A673 (cell line): Measurements from ENCODE around the gene NDUFB2. TPM values are rescaled to one million over a fixed set of nuclear protein-coding genes. Genes with fewer than 3 reads are reported as not detected.

Experiments
- BruUV-seq: library from RNA; stranded (reverse); fragments of 400-500 nt; replicated peaks from 2 replicates; lab custom pipeline; 2021; lab: Mats Ljungman, UMichigan
- CTCF ChIA-PET: fragments of 300-600 bp; sonication (Branson Sonifier 250); formaldehyde crosslinking; loops from one replicate; lab custom pipeline; 2022; ENCODE audit warnings: antibody characterized with exemption; lab: Charles Lee
- POLR2A ChIA-PET: fragments of 300-600 bp; sonication (Branson Sonifier 250); formaldehyde crosslinking; loops from one replicate; lab custom pipeline; 2022; ENCODE audit warnings: antibody characterized with exemption; ENCODE audit not compliant: low non-redundant PET; lab: Charles Lee
- DNase-seq: peaks from one replicate; pipeline ENCODE4 v3.0.0-alpha.2; 2015; ENCODE audit warnings: low spot score
- H3K27ac ChIP-seq: fragments of 200-600 bp; sonication (generic); 2 replicates; pipeline ENCODE4 v1.5.1; 2016; ENCODE audit warnings: mixed run types, low read depth, mild to moderate bottlenecking, mixed read lengths, antibody characterized with exemption, low read length; ENCODE audit not compliant: poor library complexity, severe bottlenecking
- H3K27me3 ChIP-seq: fragments of 200-600 bp; sonication (generic); replicated peaks from 2 replicates; pipeline ENCODE4 v1.6.1; 2017; ENCODE audit warnings: mixed run types, low read depth, mild to moderate bottlenecking, mixed read lengths, antibody characterized with exemption, low read length; ENCODE audit not compliant: insufficient read depth, poor library complexity
- H3K36me3 ChIP-seq: fragments of 200-600 bp; sonication (generic); 2 replicates; pipeline ENCODE4 v1.6.1; 2016; ENCODE audit warnings: mixed run types, mild to moderate bottlenecking, mixed read lengths, antibody characterized with exemption, low read length; ENCODE audit not compliant: insufficient read depth, poor library complexity, severe bottlenecking
- H3K4me1 ChIP-seq: fragments of 200-600 bp; sonication (generic); 2 replicates; pipeline ENCODE4 v1.6.1; 2017; ENCODE audit warnings: mixed run types, mild to moderate bottlenecking, mixed read lengths, antibody characterized with exemption, low read length; ENCODE audit not compliant: insufficient read depth, poor library complexity, severe bottlenecking
- H3K4me3 ChIP-seq: fragments of 200-600 bp; sonication (generic); 2 replicates; pipeline ENCODE4 v1.5.1; 2016; ENCODE audit warnings: low read depth, mixed run types, mild to moderate bottlenecking, mixed read lengths, low read length; ENCODE audit not compliant: poor library complexity, severe bottlenecking
- H3K9me3 ChIP-seq: fragments of 200-600 bp; sonication (generic); 2 replicates; pipeline ENCODE4 v1.6.1; 2016; ENCODE audit warnings: mixed run types, low read depth, mild to moderate bottlenecking, mixed read lengths, antibody characterized with exemption, low read length; ENCODE audit not compliant: poor library complexity, severe bottlenecking
- EZH2 ChIP-seq: fragments of 200-600 bp; sonication (generic); IDR thresholded peaks from 2 replicates; pipeline ENCODE4 v1.6.1; 2017; ENCODE audit warnings: borderline replicate concordance, low read depth, mild to moderate bottlenecking, mixed read lengths, antibody characterized with exemption, low read length; ENCODE audit not compliant: poor library complexity, severe bottlenecking
- intact Hi-C: fragments of 100-400 bp; cut with micrococcal nuclease; formaldehyde crosslinking; loops from one replicate; pipeline ENCODE4 v1.10.0; 2022; ENCODE audit not compliant: unreplicated experiment
- total RNA-seq: library from RNA; stranded (reverse); gene quantifications from 2 replicates; pipeline ENCODE4 v1.2.3, GENCODE V29; 2021
- TF ChIP-seq, protein P1 (sequence below): fragments of 300-800, 200-600 bp; sonication (generic); conservative IDR thresholded peaks from 2 replicates; pipeline ENCODE4 v1.5.1; 2017; ENCODE audit warnings: low read depth, mild to moderate bottlenecking, antibody characterized with exemption, low read length, moderate library complexity, mixed read lengths

NDUFB2 gene
- total RNA-seq, 1 experiment from 2014 or later, result 192 TPM

DNA sequence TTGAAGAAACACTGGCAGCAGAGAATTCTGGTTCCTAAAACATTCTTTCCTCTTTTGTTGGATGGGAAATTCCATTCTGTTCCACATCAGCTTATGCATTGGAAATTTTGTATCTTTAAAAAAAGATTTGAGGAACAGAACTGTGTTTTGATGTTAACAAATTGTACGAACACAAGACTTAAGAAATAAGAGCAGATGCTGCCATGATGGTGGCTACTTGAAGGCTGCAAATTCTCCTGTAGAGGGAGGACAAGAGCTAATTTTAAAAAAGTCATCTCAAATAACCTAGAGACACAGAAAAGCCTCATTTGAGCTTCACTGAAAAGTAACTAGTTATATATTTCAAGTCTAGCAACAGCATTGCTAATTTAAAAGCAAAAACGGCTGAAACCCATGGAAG lies 29.8 kb downstream of the NDUFB2 start:
- Histone ChIP-seq H3K4me1 (no peaks in the 10 kb centered on the region), H3K4me3 (no peak overlapping the region), H3K9me3 (no peaks in the 10 kb centered on the region), H3K27ac (no peak overlapping the region), H3K36me3 (no peaks in the 10 kb centered on the region), H3K27me3 (no peaks in the 10 kb centered on the region)
- peak; percentile 28 for DNase-seq
- intact Hi-C loops, result no loop called here
- ChIA-PET POLR2A (no interaction called here), CTCF (interaction anchor here (0.6 to 1.0 kb wide), 2 partner anchors 9 to 51 kb away, joined by 3 read pairs; no protein-coding TSS in a partner anchor)
- no TSS peak for BruUV-seq
- TF ChIP-seq, protein P1, sequence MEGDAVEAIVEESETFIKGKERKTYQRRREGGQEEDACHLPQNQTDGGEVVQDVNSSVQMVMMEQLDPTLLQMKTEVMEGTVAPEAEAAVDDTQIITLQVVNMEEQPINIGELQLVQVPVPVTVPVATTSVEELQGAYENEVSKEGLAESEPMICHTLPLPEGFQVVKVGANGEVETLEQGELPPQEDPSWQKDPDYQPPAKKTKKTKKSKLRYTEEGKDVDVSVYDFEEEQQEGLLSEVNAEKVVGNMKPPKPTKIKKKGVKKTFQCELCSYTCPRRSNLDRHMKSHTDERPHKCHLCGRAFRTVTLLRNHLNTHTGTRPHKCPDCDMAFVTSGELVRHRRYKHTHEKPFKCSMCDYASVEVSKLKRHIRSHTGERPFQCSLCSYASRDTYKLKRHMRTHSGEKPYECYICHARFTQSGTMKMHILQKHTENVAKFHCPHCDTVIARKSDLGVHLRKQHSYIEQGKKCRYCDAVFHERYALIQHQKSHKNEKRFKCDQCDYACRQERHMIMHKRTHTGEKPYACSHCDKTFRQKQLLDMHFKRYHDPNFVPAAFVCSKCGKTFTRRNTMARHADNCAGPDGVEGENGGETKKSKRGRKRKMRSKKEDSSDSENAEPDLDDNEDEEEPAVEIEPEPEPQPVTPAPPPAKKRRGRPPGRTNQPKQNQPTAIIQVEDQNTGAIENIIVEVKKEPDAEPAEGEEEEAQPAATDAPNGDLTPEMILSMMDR, result peak; percentile 52
- no peak for TF ChIP-seq EZH2

DNA sequence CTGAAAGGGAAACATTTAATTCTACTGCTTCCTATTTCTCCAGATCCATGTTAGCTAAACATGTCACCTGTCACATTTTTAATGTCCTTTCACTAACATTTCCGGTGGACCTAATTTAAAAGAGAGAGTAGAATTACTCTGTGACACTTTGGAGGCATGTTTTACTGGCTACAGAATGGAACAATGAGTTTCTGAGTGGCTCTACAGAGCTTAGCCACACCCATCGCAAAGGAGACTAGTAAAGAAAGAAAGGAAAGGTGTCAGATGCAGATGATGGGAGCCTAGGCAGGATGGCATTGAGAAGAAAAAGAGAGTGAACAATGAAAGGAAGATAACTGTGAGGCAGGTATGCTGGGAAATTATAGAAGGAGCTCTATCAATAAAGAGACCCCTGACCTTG lies 35.9 kb downstream of the NDUFB2 start:
- DNase-seq, result no peak
- BruUV-seq, result no TSS peak
- H3K4me3 ChIP-seq, result no peak overlapping the region
- H3K36me3 ChIP-seq, result no peaks in the 10 kb centered on the region
- intact Hi-C loops, result no loop called here
- no peak for TF ChIP-seq EZH2
- TF ChIP-seq, protein P1, result no peak
- H3K27me3 ChIP-seq, result no peaks in the 10 kb centered on the region
- no peaks in the 10 kb centered on the region for H3K4me1 ChIP-seq
- H3K9me3 ChIP-seq, result no peaks in the 10 kb centered on the region
- POLR2A ChIA-PET, result no interaction called here
- H3K27ac ChIP-seq, result no peak overlapping the region
- CTCF ChIA-PET, result no interaction called here

DNA sequence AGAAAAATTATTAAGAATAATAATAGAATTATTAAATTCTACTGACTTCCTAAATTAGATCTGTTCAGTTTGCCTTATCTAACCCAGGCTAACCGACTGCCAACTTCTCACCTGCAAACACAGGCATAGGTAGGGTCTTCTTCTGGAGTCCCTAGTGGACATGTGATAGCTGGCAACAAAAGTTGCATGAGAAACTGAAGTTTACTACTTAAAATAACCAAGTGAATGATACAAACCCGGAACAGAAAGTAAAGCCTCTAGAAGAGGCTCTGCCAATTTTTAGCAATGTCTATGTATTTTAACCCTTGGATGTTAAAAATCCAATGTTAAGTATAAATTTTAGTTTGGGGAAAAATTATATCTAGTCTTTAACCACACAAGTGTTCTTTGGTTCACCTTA lies 37.6 kb downstream of the NDUFB2 start:
- no peak overlapping the region for H3K4me3 ChIP-seq
- no peak for TF ChIP-seq EZH2
- TF ChIP-seq, protein P1, result no peak
- no TSS peak for BruUV-seq
- no peak for DNase-seq
- no peak overlapping the region for H3K27ac ChIP-seq
- intact Hi-C loops, result no loop called here
- no peaks in the 10 kb centered on the region for H3K9me3 ChIP-seq
- POLR2A ChIA-PET, result no interaction called here
- no peaks in the 10 kb centered on the region for H3K27me3 ChIP-seq
- CTCF ChIA-PET, result no interaction called here
- H3K36me3 ChIP-seq, result peaks cover 4% of the 10 kb centered on the region
- H3K4me1 ChIP-seq, result no peaks in the 10 kb centered on the region
